NCI-H2081 (cell line): Measurements from ENCODE around the gene AKR1C8.
"Not testable (repeated sequence)": the region's sequence is repeated elsewhere in the genome, so short reads cannot be mapped to it uniquely, and the experiment has no call there.

Experiments used
- DNase-seq, 2 experiments: peaks; one replicate each; lab custom pipeline; 2025; lab: John Stamatoyannopoulos, UW

Gene AKR1C8

GRCh38 chr10:5184987-5185775 lies at the start of gene AKR1C8:
Gene AKR1C8 (minus strand): TSS chr10:5185150. CDS start chr10:5185104, 46 bp downstream.
- no peak for DNase-seq

GRCh38 chr10:5234106-5234860 lies 49.3 kb upstream of the AKR1C8 start:
- DNase-seq: peak in 1 of 2 experiments; percentile 25

GRCh38 chr10:5233324-5233723 lies 48.4 kb upstream of the AKR1C8 start:
- DNase-seq: no peak

- no peak for DNase-seq
These were observed 44.1 kb upstream of the AKR1C8 start for GRCh38 chr10:5229019-5229418.

- DNase-seq: not testable (repeated sequence)
These were observed 38.0 kb upstream of the AKR1C8 start for GRCh38 chr10:5222942-5223341.

- DNase-seq: no peak
These were observed 34.3 kb upstream of the AKR1C8 start for GRCh38 chr10:5219262-5219661.

- DNase-seq: no peak
These were observed 31.9 kb upstream of the AKR1C8 start for GRCh38 chr10:5216801-5217200.

- no peak for DNase-seq
These were observed 27.0 kb upstream of the AKR1C8 start for GRCh38 chr10:5211696-5212536.

- DNase-seq: not testable (repeated sequence)
These were observed 25.3 kb upstream of the AKR1C8 start for GRCh38 chr10:5210261-5210660.

- DNase-seq: not testable (repeated sequence)
These were observed 24.8 kb upstream of the AKR1C8 start for GRCh38 chr10:5209776-5210175.

GRCh38 chr10:5206799-5207198 lies 21.8 kb upstream of the AKR1C8 start:
- no peak for DNase-seq

GRCh38 chr10:5199398-5199797 lies 14.4 kb upstream of the AKR1C8 start:
- no peak for DNase-seq

- no peak for DNase-seq
These were observed 13.4 kb upstream of the AKR1C8 start for GRCh38 chr10:5198386-5198785.

- no peak for DNase-seq
These were observed 11.8 kb upstream of the AKR1C8 start, which contains the start of gene AKR1C4 for GRCh38 chr10:5196702-5197113. Gene AKR1C4 (plus strand): TSS chr10:5196837. CDS start chr10:5196868, 31 bp downstream.

- DNase-seq: no peak
These were observed 10.9 kb upstream of the AKR1C8 start for GRCh38 chr10:5195727-5196374.

- no peak for DNase-seq
These were observed 9.5 kb upstream of the AKR1C8 start for GRCh38 chr10:5194431-5194830.

- no peak for DNase-seq
These were observed 3.4 kb upstream of the AKR1C8 start for GRCh38 chr10:5188358-5188757.

- DNase-seq: no peak
These were observed 2.9 kb upstream of the AKR1C8 start for GRCh38 chr10:5187867-5188266.

GRCh38 chr10:5183923-5184322 lies 1.0 kb downstream of the AKR1C8 start:
- no peak for DNase-seq

GRCh38 chr10:5180503-5180902 lies 4.4 kb downstream of the AKR1C8 start:
- not testable (repeated sequence) for DNase-seq

GRCh38 chr10:5175581-5175980 lies 9.4 kb downstream of the AKR1C8 start:
- not testable (repeated sequence) for DNase-seq
